Measurements from ENCODE around the gene STRN3.
"Not testable (repeated sequence)": the region's sequence is repeated elsewhere in the genome, so short reads cannot be mapped to it uniquely, and the experiment has no call there.

STRN3 gene, protein sequence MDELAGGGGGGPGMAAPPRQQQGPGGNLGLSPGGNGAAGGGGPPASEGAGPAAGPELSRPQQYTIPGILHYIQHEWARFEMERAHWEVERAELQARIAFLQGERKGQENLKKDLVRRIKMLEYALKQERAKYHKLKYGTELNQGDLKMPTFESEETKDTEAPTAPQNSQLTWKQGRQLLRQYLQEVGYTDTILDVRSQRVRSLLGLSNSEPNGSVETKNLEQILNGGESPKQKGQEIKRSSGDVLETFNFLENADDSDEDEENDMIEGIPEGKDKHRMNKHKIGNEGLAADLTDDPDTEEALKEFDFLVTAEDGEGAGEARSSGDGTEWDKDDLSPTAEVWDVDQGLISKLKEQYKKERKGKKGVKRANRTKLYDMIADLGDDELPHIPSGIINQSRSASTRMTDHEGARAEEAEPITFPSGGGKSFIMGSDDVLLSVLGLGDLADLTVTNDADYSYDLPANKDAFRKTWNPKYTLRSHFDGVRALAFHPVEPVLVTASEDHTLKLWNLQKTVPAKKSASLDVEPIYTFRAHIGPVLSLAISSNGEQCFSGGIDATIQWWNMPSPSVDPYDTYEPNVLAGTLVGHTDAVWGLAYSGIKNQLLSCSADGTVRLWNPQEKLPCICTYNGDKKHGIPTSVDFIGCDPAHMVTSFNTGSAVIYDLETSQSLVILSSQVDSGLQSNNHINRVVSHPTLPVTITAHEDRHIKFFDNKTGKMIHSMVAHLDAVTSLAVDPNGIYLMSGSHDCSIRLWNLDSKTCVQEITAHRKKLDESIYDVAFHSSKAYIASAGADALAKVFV

DNA sequence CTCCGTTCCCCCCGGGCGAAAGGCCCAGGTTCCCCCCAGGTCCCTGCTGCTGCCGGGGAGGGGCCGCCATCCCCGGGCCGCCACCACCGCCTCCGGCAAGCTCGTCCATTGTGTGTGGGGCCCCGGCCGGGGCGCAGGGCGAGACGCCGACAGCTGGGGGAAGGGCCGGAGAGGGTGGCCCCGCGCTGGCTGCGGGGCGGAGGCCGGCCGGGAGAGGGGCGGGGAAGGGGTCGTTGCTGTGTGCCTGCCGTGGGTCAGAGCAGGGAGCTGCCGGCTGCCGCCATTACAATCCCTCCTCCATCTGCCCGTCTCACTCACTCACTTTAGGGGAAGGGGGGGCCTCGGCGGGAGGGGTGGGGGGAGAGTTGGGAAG lies at the start of gene STRN3:
TSS of gene STRN3 (minus strand) at position 303 of the 373 bp plus-strand sequence. CDS start at position 109, 194 bp downstream.
- no peak for DNase-seq

DNA sequence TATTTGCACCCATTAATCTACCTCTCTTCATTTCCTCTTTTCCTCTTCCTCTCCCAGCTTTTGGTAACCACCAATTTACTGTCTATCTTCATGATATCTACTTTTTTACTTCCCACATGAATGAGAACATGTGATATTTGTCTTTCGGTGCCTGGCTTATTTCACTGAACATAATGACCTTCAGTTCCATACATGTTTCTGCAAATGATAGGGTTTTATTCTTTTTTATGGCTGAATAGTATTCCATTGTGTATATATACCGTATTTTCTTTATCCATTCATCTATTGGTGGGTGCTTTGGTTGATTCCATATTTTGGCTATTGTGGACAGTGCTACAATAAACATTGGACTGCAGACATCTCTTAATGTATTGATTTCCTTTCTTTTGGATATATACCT lies 49.0 kb upstream of the STRN3 start:
- DNase-seq: no peak

DNA sequence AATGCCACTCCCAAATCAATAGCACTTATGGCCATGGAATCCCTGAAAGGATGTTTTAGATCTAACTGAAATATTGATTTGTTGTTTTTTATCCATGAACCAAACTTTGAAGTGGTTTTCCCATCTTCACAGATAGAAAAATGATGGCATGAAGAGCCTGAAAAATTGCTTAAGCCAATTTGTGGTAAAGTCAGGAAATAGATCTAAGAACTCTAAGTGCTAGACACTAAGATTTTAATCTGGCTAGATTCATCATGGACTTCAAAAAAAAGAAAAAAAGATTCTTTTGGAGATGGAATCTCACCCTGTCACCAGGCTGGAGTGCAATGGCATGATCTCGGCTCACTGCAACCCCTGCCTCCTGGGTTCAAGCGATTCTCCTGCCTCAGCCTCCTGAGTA lies 45.0 kb upstream of the STRN3 start:
- DNase-seq: no peak

DNA sequence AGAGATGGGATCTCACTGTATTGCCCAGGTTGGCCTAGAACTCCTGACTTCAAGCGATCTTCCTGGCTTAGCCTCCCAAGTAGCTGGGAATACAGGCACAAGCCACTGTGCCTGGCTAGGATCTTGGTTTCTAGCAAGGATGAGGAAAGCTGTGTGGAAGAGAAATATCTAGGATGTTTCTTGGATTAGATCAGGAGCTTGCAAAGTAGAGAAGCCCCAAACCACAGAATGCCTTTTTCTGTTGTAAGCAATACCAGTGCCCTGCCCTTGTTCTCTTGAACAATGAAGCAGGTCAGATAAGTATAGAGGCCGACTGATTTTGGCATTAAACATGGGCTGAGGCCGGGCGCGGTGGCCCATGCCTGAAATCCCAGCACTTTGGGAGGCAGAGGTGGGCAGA lies 44.3 kb upstream of the STRN3 start:
- DNase-seq: no peak

DNA sequence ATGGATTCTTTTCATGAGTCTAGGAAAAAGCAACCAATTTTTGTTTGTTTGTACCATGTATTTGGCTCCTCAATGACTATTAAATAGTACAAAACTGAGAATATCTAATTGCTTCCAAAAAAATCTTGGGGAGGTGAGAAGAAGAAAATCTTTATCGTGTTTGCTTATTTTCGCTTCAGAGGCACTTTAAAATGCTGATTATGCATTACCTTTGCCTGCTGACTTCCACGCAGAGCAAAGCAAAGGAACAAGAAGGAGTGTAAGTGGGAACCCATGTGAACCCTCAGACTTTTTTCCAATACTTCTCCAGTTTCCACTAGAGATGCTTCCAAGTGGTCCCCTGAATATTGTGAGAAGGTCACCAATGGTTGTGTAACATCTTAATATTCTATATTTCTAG lies 43.2 kb upstream of the STRN3 start:
- DNase-seq: no peak

DNA sequence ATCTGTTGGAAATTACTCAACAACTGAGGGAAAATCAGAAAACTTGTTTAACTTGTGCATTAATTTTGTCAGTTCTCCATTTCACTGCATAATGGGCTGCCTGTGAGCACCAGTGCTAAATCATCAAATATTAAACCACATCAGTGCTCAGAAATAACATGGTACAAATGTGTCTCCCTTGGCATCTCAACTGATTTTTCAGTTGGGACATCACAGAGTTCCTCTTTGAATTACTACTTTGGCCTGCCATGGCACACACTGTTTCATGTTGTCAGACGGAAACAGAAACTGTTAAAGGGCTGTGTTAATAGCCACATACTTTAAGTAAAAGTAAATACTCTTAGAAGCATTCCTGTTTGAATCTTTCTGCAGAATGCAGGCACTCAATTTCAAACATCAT lies 42.1 kb upstream of the STRN3 start:
- DNase-seq: no peak

DNA sequence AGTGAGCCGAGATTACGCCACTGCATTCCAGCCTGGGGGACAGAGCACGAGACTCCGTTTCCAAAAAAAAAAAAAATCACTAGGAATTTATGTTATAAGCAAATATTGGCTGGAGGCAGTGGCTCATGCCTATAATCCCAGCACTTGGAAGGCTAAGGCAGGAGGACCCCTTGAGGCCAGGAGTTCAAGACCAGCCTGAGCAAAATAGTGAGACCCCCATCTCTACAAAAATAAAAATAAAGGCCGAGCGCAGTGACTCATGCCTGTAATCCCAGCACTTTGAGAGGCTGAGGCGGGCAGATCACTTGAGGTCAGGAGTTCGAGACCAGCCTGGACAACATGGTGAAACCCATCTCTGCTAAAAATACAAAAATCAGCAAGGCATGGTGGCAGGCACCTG lies 36.7 kb upstream of the STRN3 start:
- not testable (repeated sequence) for DNase-seq

DNA sequence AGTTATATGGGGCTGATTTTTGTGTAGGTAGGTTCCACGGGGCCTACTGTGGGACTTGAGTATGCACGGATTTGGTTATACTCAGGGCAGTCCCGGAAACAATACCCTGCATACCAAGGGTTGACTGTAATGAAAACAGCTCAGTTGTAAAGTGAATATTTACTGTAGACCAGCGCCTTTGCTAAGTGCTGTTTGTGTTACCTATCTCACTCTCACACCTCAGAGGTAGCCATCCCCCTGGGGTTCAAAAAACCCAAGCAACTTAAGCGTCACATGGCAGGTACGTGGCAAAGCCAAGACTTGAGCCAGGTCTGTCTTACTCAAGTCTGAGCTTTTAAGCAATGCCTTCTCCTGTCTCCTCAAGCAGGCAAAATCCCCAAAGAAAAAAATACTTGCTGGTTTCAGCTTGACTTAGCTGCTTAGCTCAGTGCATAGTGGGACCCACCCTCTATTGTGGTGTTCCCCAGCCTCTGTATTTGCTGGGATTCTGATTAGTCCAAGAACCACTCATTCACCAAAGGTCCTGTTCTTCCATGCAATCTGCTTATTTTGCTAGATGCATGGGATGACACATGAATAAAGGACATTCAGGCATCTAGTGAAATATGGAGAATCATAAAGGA lies 34.2 kb upstream of the STRN3 start:
- DNase-seq: no peak

DNA sequence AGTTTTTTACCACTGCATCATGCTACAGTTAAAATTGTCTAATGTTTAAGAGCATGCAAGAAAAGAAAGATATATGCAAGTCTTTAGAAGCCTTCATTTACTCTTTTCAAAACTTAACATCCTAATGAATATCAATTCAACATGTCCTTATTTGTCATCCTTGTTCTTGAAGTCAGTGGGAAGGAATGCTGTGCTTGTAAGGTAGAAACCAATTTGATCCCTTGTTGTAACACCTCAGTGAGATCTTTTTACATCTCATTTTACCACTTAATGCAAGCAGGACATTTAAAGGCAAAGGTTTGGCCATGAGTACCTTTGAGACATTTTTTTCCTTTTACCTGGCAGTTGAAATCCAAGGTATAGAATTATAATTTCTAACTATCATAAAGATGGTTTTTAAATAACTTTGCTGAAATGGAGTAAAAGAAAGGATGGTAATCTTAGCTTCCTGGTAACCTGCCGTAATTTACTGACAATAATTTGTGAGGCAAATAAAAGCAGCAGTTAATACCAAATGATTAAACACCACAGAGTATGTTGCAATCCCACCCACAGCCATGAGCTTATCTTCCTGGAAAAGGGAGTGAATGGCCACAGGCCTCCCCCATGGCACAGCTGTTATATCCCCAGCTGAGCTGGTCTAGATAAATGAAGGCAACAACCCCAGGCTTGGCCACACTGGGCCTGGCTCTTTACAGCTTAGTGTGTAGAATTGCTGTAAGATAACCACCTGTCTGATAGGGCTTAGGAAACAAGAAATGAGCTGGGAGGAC lies 33.2 kb upstream of the STRN3 start:
- no peak for DNase-seq

DNA sequence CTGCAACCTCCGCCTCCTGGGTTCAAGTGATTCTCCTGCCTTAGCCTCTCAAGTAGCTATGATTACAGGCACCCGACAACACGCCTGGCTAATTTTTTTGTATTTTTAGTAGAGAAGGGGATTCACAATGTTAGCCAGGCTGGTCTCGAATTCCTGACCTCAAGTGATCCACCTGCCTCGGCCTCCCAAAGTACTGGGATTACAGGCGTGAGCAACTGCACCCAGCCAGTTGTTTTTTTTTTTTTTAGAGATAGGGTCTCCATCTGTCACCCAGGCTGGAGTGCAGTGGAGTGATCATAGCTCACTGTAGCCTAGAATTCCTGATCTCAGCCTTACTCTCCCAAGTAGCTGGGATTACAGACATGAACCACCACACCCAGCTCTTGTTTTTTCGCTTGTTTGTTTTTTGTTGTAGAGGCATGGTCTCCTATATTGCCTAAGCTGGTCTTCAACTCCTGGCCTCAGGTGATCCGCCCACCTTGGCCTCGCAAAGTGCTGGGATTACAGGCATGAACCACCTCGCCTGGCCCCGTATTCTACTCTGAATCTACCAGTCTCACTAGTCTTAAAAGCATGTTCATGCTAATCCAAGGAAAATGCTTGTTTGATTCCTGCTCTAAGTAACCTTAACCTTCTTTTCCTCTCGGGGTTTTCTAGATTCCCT lies 31.7 kb upstream of the STRN3 start:
- no peak for DNase-seq

DNA sequence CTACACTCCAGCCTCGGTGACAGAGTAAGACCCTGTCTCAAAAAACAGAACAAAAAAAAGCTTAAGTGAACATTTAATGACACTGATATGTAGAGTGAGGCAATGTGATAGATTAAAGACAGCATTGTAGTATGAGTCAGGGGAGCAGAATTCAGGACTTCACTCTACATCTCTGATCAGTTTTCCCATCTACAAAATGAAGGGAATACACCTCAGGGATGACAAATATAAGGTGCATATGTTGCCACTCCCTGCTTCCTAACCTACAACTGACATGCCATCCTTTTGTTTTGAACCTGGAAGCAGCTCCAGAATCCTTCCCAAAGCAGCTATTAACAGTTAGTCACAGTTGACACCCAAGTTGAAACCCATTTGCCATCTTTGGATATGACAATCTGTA lies 30.9 kb upstream of the STRN3 start:
- no peak for DNase-seq

DNA sequence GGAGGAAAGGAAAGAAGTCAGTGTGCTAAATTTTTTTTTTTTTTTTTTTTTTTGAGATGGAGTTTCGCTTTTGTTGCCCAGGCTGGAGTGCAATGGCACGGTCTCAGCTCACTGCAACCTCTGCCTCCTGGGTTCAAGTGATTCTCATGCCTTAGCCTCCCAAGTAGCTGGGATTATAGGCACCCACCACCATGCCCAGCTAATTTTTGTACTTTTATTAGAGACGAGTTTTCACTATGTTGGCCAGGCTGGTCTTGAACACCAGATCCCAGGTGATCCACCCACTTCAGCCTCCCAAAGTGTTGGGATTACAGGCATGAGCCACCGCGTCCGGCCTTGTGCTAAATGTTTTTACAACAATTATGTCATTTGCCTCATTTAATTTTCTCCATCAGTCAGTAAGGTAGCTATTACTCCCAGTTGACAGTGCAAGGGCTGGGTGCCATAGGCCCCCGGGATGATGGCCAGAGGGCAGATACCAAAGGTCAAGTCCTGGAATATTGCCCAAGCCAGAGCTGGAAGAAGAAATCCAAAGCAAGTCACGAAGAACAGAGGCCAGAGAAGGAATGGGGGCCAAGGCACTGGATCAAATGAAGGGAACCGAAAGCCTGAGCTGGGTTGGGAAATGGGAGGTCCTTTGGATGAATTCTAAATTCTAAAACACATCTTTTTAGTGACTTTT lies 26.9 kb upstream of the STRN3 start:
- not testable (repeated sequence) for DNase-seq

DNA sequence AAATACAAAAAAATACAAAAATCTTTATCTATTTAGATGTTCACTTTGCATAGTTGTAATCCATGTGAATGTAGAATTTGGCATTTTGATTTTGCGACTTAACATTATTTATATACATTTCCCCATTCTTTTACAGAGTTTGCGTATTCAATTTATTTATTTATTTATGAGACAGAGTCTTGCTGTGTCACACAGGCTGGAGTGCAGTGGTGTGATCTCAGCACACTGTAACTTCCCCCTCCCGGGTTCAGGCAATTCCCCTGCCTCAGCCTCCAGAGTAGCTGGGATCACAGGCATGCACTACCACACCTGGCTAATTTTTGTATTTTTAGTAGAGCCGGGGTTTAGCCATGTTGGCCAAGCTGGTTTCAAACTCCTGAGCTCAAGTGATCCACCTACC lies 25.3 kb upstream of the STRN3 start:
- DNase-seq: no peak

DNA sequence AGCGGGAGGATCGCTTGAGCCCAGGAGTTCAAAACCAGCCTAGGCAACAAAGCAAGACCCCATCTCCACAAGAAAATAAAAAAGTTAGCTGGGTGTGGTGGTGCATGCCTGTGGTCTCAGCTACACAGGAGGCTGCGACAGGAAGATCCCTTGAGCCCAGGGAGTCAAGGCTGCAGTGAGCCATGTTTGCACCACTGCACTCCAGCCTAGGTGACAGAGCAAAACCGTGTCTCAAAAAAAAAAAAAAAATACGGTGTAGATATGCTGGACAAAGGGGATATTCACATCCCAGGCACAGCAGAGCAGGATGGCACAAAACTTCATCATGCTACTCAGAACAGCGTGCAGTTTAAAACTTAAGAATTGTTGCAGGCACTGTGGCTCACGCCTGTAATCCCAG lies 24.8 kb upstream of the STRN3 start:
- DNase-seq: no peak

DNA sequence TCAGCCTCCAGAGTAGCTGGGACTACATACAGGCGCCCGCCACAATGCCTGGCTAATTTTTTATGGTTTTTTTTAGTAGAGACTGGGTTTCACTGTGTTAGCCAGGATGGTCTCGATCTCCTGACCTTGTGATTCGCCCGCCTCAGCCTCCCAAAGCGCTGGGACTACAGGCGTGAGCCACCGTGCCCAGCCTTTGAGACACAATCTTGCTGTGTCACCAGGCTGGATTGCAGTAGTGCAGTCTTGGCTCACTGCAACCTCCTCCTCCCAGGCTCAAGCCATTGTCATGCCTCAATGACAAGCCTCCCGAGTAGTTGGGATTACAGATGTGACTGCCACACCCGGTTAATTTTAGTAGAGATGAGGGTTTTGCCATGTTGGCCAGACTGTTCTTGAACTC lies 21.3 kb upstream of the STRN3 start:
- no peak for DNase-seq

DNA sequence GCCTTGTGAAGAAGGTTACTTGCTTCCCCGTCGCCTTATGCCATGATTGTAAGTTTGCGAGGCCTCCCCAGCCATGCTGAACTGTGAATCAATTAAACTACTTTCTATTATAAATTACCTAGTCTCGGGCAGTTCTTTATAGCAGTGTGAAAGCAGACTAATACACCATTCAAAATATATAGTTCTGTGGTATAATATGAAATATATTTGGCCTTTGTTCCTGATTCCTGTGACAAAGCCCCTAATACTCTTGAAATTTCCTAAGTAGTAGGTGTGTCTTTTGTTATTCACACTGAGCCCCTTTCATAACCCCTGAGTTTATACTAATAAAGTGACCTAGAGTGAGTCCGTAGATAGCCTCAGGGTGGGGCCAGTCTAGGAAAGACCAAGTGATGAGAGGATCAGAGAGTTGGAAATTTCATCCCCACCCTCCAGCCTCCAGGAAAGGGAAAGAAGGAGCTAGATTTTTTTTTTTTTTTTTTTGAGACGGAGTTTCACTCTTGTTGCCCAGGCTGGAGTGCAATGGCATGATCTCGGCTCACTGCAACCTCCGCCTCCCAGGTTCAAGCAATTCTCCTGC lies 19.4 kb upstream of the STRN3 start:
- DNase-seq: no peak

DNA sequence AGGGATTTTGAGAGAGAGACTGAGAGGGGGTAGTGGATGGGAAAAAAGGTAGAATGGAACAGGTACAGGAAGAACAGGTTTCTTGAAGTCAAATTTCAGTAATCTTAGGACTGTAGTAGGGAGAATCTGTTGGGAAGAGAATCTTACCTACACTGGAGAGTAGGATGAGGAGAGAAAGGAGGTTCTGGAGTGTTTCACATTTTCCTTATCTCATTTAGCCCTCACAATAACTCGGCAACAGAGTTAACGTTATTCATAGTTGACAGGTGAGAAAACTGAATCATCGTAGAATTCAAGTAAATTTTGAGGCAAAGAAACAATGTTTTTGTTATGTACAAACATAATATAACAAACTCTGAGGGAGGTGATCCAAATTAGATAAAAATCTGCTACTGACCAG lies 17.2 kb upstream of the STRN3 start:
- no peak for DNase-seq

DNA sequence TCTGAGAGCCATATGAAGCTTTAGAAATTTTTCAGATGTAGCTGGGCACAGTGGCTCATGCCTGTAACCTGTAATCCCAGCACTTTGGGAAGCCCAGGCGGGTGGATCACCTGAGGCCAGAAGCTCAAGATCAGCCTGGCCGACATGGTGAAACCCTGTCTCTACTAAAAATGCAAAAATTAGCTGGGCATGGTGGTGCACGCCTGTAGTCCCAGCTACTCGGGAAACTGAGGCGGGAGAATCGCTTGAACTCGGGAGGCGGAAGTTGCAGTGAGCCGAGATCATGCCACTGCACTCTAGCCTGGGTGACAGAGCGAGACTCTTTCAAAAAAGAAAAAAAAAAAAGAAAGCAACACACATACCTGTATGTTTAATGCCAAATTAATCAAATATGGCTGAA lies 16.7 kb upstream of the STRN3 start:
- DNase-seq: not testable (repeated sequence)

DNA sequence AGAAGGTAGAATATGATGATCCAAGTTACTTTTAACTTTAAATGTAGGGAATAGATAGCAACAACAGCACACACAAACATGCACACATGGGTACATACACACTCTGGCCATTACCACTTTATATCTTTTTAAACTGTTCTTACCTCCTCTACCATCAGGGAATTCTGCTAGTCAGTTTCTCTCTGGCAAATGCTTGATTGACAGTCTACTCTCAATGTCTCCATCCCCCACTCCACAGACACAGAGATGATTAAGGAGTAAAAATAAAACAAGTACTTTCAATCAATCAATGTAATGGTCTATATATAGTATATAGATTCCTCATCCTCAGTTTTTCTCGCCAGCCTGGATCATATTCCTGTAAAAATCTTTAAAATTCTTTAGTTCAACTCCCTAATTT lies 16.1 kb upstream of the STRN3 start:
- no peak for DNase-seq

DNA sequence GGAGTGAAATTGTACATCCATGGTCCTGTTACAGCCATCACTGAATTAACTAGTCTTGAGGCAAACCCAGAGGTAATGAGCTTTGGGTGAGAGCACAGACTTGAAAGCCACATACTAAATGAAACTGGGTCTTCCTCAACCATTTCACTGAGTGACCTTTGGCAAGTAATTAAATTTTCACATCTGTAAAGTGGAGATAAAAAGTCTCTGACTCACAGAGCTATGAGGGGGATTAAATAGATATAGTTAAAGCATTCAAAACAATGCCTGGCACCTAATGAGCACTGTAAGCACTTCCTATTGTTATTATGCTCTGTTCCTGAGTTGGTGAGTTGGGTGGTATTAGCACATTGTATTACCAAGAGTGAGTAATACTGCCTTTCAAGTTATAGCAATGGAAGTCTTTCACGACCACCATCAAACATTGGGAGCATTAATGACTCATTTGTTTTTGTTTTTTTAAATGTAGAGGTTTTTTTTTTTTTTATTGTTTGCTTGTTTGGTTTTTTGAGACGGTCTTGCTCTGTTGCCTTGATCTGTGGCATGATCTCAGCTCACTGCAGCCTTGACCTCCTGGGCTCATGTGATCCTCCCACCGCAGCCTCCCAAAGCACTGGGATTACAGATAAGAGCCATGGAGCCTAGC lies 12.5 kb upstream of the STRN3 start:
- no peak for DNase-seq

DNA sequence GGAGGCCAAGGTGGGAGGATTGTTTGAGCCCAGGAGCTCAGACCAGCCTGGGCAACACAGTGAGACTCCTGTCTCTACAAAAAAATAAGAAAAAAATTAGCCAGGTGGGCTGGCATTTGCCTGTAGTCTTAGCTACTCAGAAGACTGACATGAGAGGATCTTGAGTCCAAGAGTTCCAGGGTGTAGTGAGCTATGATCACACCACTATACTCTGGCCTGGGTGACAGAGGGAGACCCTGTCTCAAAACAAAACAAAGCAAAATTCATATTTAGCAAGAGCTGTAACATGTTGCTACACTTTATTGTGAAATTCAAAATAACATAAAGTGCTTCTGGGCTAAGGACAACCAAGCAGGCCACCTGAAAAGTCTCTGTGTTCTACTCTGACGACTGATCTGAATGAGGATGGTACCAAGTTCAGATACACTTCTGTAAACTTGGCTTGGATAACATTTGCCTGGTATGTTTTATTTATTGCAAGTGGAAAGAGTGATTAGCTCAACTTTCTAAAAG lies 11.6 kb upstream of the STRN3 start:
- no peak for DNase-seq

Measured in NCI-H446 (cell line).